Measurements from ENCODE around the gene KLF12. TPM values are rescaled to one million over a fixed set of nuclear protein-coding genes. Genes with fewer than 3 reads are reported as not detected.

The KLF12 gene
- total RNA-seq, 1 experiment from 2014 or later = 7.2 TPM

DNA sequence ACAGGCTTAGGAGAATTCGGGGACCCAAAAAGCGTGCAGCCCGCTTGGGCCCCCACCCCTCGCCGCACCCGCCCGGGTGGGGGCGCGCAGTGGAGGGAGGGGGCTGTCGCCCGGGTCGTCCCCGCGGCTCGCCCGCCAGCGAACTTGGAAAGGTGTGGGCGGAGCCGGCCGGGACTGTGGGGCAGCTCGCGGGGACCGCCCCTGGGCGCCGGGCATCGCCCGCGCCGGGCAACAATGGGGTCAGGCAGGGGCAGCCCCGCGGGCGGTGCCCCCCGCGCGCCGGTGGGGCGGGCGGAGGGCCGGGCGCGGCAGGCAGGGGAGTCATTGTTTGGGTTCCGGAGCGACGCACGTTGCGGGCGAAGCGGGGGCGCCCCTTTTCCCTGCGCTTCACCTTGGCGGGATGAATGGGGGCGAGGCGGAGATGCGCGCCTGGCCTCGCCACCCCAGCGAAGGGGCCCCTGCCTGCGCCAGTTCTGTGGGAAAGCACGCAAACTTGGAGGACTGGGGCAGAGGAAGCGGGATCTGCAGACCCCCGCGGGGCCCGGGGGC lies 647 bp upstream of the KLF12 start:
- intact Hi-C loops (cut with micrococcal nuclease) = loop anchor here (1.0 to 10.0 kb wide), 8 partner anchors 152 to 1120 kb away; no protein-coding TSS in a partner anchor
- TF ChIP-seq, protein P1, sequence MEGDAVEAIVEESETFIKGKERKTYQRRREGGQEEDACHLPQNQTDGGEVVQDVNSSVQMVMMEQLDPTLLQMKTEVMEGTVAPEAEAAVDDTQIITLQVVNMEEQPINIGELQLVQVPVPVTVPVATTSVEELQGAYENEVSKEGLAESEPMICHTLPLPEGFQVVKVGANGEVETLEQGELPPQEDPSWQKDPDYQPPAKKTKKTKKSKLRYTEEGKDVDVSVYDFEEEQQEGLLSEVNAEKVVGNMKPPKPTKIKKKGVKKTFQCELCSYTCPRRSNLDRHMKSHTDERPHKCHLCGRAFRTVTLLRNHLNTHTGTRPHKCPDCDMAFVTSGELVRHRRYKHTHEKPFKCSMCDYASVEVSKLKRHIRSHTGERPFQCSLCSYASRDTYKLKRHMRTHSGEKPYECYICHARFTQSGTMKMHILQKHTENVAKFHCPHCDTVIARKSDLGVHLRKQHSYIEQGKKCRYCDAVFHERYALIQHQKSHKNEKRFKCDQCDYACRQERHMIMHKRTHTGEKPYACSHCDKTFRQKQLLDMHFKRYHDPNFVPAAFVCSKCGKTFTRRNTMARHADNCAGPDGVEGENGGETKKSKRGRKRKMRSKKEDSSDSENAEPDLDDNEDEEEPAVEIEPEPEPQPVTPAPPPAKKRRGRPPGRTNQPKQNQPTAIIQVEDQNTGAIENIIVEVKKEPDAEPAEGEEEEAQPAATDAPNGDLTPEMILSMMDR (IDR thresholded peaks at IDR 0.05; ENCODE audit: unreplicated experiment) = no peak
- no TSS peak for BruUV-seq (replicated peaks)

DNA sequence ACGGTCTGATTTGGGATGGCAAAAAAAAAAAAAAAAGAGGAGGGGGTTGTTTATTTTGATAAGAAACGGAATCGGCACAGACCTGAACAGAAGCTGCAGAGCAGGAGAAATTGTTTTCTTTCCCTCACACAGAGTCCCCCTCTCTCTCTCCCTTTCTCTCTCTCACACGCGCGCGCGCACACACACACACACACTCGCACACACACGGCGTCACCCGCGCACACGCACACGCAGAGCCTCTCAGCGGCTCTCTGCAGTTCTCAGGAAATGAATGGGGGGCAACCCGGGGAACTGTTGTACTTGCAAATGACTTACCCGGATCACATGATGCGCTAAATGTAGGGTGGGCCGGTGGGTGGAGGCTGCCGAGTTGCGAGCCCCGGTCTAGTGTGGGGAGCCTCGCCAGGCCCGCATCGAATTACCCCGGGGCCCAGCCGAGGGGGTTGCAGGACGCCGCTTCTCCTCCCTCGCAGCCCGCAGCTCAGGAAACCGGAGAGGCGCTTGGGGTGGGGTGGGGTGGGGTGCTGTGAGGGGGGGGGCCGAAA lies 475 bp downstream of the KLF12 start:
- peaks cover 6% of the 10 kb centered on the region for H3K36me3 Mint-ChIP-seq (ENCODE audit: insufficient read depth, unreplicated experiment)

More for the DNA sequence above, 647 bp upstream of the KLF12 start:
- CTCF ChIA-PET = interaction anchor here (1.6 kb wide), 1 partner anchor 287 kb away, joined by 4 read pairs; no protein-coding TSS in a partner anchor
- peaks cover 6% of the 10 kb centered on the region for H3K36me3 Mint-ChIP-seq (ENCODE audit: insufficient read depth, unreplicated experiment)
- POLR2A ChIA-PET = interaction anchor here (0.7 to 1.9 kb wide), 6 partner anchors 14 to 1085 kb away, joined by 3 to 4 read pairs (median 3); no protein-coding TSS in a partner anchor
- no peak overlapping the region for H3K4me3 Mint-ChIP-seq (ENCODE audit: unreplicated experiment)
- H3K4me1 Mint-ChIP-seq (ENCODE audit: insufficient read depth, unreplicated experiment) = peaks cover 11% of the 10 kb centered on the region
- no peaks in the 10 kb centered on the region for H3K27me3 Mint-ChIP-seq (ENCODE audit: insufficient read depth, unreplicated experiment)
- H3K9me3 Mint-ChIP-seq (ENCODE audit: unreplicated experiment) = no peaks in the 10 kb centered on the region
- DNase-seq (ENCODE audit: unreplicated experiment) = peak; percentile 47
- no peak overlapping the region for H3K27ac Mint-ChIP-seq (ENCODE audit: low read depth, unreplicated experiment)

DNA sequence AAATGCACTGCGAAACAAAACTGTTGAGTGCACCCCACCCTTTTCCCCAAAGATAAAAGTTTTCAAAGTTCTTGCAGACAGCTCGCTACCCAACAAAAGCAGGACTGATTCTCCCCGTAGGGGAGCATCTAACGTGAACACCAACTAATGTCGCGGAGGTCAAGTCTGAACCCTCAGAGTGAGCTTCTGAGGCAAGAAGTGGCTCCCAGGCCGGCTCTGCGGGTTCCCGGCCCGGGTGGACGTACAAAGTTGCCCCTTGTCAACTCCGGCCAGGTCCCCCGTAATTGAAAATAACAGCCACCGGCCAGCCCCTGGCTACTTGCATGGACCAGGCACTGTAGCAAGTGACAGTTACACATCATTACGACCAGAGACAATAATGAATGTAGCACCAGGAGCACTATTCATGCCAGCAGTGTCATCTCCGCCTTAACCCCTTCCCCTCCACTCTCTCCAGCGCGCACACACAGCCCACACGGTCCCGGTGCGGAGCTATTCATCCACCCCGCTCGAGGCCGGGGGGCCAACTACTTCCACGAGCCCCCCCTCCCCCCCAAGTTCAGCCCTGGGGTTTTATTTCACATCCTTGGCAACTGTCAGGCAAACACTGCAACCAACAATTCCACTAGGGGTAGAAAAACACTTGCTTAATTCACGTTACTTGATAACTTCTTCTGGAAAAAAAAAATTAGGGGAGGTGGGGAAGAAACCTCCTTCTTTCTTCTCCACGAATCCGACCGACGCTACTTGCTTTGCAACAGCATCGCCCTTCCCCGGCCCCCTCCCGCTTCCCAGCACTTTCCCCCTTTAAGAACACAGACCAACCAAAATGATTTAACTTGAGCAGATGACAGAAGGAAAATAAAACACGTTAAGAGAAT lies 1.2 kb downstream of the KLF12 start:
- ChIA-PET CTCF (interaction anchor here (0.6 to 1.3 kb wide), 4 partner anchors 113 to 1087 kb away, joined by 3 read pairs; no protein-coding TSS in a partner anchor), POLR2A (interaction anchor here (0.8 to 1.9 kb wide), 4 partner anchors 37 to 1199 kb away, joined by 3 to 4 read pairs (median 4); no protein-coding TSS in a partner anchor)
- Mint-ChIP-seq H3K36me3 (ENCODE audit: insufficient read depth, unreplicated experiment) (peaks cover 6% of the 10 kb centered on the region), H3K9me3 (ENCODE audit: unreplicated experiment) (no peaks in the 10 kb centered on the region), H3K27me3 (ENCODE audit: insufficient read depth, unreplicated experiment) (no peaks in the 10 kb centered on the region), H3K4me3 (ENCODE audit: unreplicated experiment) (no peak overlapping the region), H3K27ac (ENCODE audit: low read depth, unreplicated experiment) (peak overlapping the region; percentile 91), H3K4me1 (ENCODE audit: insufficient read depth, unreplicated experiment) (peaks cover 24% of the 10 kb centered on the region)
- TF ChIP-seq, protein P1 (IDR thresholded peaks at IDR 0.05; ENCODE audit: unreplicated experiment) = no peak
- peak; percentile 36 for DNase-seq (ENCODE audit: unreplicated experiment)
- intact Hi-C loops (cut with micrococcal nuclease) = loop anchor here (5.0 to 10.0 kb wide), 4 partner anchors 196 to 1122 kb away; no protein-coding TSS in a partner anchor
- BruUV-seq (replicated peaks) = no TSS peak

More for the DNA sequence above, 475 bp downstream of the KLF12 start:
- intact Hi-C loops (cut with micrococcal nuclease) = loop anchor here (2.0 to 10.0 kb wide), 7 partner anchors 196 to 1121 kb away; no protein-coding TSS in a partner anchor
- BruUV-seq (replicated peaks) = TSS peak; percentile 17
- TF ChIP-seq, protein P1 (IDR thresholded peaks at IDR 0.05; ENCODE audit: unreplicated experiment) = no peak
- Mint-ChIP-seq H3K4me3 (ENCODE audit: unreplicated experiment) (no peak overlapping the region), H3K4me1 (ENCODE audit: insufficient read depth, unreplicated experiment) (peaks cover 18% of the 10 kb centered on the region), H3K27me3 (ENCODE audit: insufficient read depth, unreplicated experiment) (no peaks in the 10 kb centered on the region), H3K9me3 (ENCODE audit: unreplicated experiment) (no peaks in the 10 kb centered on the region), H3K27ac (ENCODE audit: low read depth, unreplicated experiment) (peak overlapping the region; percentile 91)
- peak; percentile 73 for DNase-seq (ENCODE audit: unreplicated experiment)
- POLR2A ChIA-PET = interaction anchor here (1.9 kb wide), 1 partner anchor 1086 kb away, joined by 4 read pairs; no protein-coding TSS in a partner anchor
- CTCF ChIA-PET = interaction anchor here (0.6 to 0.9 kb wide), 3 partner anchors 114 to 1084 kb away, joined by 3 read pairs; no protein-coding TSS in a partner anchor

Data from MCF 10A (cell line).